Measurements from ENCODE around the gene PATJ.

DNA sequence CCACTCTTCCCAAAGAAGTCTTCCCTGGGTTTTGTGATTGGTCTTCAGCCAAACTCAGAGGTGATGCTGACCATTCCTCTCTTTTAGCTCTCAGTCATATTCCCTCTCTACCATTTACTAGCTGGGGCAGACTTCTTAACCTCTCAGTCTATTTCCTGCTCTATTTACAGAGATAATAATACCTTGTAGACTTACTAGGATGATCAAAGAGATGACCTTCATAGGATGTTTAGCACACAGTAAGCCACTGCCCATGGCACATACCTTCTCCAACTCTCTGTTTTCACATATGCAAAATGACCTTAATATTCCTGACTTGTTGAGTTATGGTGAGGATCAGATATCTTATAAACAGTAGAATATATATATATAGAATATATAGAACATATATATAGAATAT lies 346.2 kb downstream of the PATJ start:
- TF ChIP-seq, protein P1, sequence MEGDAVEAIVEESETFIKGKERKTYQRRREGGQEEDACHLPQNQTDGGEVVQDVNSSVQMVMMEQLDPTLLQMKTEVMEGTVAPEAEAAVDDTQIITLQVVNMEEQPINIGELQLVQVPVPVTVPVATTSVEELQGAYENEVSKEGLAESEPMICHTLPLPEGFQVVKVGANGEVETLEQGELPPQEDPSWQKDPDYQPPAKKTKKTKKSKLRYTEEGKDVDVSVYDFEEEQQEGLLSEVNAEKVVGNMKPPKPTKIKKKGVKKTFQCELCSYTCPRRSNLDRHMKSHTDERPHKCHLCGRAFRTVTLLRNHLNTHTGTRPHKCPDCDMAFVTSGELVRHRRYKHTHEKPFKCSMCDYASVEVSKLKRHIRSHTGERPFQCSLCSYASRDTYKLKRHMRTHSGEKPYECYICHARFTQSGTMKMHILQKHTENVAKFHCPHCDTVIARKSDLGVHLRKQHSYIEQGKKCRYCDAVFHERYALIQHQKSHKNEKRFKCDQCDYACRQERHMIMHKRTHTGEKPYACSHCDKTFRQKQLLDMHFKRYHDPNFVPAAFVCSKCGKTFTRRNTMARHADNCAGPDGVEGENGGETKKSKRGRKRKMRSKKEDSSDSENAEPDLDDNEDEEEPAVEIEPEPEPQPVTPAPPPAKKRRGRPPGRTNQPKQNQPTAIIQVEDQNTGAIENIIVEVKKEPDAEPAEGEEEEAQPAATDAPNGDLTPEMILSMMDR (IDR thresholded peaks at IDR 0.05), result no peak
- no peak for TF ChIP-seq POLR2A (IDR thresholded peaks at IDR 0.05)

All from testis (tissue), 2 donors.